Kidney capillary endothelial cell (primary cell): ENCODE results near the gene FFAR4.
"Not testable (repeated sequence)": the region's sequence is repeated elsewhere in the genome, so short reads cannot be mapped to it uniquely, and the experiment has no call there.

Experiments used
- DNase-seq: peaks from one replicate; pipeline ENCODE4 v3.0.0-alpha.2; 2018; ENCODE audit warnings: low spot score

The FFAR4 gene

GRCh38 chr10:93566435-93567276 is at the start of gene FFAR4:
TSS of gene FFAR4 (plus strand) at chr10:93566665. CDS start at chr10:93566721, 56 bp downstream.
- DNase-seq: no peak

DNA sequence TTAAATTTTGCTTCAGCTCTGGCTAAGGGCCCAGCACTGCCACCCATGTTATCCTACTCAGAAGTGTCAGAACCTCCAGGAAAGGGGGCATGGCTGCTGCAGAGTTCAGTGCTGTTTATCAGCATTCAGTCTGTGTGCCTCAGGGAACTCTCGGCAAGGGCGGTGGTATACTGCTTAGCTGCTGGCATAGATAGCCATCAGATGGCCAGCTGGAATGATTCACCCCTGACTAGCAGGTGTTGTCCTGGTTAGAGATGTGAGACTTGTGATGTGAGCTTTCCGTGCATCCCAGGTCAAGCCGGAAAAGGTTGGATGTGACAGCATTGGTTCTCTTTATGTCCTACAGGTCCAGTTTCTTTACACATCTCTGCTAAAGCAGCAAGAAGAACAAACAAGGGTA is 47.9 kb upstream of the FFAR4 start:
- no peak for DNase-seq

DNA sequence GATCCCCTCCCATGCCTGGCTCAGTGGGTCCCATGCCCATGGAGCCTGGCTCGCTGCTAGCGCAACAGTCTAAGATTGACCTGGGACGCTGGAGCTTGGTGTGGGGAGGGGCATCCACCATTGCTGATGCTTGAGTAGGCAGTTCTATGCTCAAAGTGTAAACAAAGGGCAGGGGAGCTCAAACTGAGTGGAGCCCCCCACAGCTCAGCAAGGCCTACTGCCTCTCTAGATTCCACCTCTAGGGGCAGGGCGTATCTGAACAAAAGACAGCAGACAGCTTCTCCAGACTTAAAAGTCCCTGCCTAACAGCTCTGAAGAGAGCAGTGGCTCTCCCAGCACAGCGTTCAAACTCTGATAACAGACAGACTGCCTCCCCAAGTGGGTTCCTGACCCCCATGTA is 31.2 kb upstream of the FFAR4 start:
- no peak for DNase-seq

- not testable (repeated sequence) for DNase-seq
Observed at GRCh38 chr10:93540871-93541270, 25.6 kb upstream of the FFAR4 start.

DNA sequence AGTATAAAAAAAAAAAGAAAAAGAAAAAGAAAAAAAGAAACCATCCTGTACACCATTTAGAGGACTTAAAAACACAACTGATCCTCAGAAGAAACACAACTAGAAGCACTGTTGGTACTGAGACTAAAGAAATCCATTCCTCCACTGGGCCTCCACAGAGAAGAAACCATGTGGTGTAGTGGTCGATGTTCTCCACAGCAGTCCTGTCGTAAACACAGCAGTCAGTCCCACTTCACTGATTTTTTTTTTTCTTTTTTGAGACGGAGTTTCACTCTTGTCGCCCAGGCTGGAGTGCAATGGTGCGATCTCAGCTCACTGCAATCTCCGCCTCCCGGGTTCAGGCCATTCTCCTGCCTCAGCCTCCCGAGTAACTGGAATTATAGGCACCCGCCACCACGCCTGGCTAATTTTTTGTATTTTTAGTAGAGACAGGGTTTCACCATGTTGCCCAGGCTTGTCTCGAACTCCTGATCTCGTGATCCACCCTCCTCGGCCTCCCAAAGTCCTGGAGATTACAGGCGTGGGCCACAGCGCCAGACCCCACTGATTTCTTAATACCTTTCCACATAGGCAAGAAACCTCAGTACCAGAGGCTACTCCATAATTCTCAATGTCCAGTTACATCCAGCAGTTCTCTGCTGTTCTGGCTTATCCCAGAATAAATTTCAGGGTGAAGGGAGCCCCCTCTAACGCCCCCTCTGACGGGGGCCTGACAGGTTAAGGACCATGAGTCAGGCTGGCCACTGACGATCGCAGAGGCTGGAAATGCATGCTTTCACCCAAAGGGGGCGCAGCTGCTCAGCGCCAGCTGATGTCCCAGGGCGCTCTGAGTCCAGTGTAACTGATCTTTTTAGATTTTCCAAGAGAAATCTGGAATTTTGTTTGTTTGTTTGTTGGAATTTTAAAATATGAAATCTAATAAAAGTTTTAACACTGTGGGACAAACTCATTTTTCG is 24.8 kb upstream of the FFAR4 start:
- peak; percentile 48 for DNase-seq

GRCh38 chr10:93542358-93542791 is 24.1 kb upstream of the FFAR4 start:
- no peak for DNase-seq

DNA sequence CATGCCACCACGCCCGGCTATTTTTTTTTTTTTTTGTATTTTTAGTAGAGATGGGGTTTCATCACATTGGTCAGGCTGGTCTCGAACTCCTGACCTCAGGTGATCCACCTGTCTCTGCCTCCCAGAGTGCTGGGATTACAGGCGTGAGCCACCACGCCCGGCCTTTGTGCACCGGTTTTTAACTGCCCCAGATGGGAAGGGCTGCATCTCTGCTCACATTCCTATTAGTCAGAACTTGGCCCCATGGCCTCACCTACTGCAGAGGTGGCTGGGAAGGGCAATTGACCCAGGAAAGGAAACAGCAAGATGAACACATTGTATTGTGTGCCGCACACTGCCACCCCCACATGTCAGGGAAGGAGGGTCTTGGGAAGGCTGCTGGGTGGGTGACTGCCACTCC is 19.5 kb upstream of the FFAR4 start:
- not testable (repeated sequence) for DNase-seq

GRCh38 chr10:93547522-93547921 is 18.9 kb upstream of the FFAR4 start:
- no peak for DNase-seq

DNA sequence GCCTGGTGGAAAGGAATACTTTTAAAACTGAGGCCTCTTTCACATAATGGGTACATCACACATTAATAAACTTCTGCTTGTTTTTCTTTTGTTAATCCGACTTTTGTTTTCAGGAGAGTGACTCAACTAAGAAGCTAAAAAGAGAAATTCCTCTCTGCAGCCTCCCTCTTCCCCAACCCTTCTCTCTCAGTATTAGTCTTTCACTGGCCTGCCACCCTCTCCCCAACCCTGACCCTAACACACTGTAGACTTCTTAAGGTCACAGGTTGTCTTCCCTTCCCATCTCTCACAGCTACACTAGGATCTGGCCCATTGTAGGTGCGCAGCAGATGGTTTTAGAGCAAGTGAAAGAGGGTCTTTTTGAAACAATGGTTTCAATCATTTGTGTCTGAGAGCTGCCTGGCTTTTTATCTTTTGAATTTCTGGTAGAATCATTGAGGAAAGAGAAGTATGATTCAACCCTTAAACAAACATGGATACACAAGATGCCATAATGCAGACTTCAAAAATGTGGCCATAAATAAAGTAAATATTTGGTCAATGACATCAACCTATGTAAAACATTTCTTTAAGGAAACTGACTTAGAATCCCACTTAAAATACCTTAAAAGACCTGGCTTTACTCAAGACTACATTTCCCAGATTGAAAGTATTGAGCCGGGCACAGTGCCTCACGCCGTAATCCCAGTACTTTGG is 17.9 kb upstream of the FFAR4 start:
- DNase-seq: no peak

DNA sequence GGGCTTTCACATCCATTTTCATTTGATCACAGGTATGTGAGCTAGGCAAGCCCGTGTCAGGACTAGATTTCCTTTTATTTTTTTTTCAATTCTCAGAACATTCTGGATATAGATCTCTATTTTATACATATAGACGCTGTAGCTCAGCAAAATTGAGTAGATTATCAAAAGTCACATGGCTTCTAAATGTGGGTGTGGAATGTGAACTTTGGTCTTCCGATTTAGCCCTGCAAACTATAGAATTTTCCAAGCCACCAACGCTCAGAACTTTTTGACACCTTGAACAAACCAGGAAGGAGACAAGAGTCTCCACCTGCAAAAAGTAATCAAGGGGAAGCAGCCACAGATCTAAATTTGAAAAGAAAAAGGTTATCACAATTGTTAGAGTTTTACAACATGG is 15.9 kb upstream of the FFAR4 start:
- no peak for DNase-seq

- no peak for DNase-seq
Observed at GRCh38 chr10:93552780-93553179, 13.7 kb upstream of the FFAR4 start.

DNA sequence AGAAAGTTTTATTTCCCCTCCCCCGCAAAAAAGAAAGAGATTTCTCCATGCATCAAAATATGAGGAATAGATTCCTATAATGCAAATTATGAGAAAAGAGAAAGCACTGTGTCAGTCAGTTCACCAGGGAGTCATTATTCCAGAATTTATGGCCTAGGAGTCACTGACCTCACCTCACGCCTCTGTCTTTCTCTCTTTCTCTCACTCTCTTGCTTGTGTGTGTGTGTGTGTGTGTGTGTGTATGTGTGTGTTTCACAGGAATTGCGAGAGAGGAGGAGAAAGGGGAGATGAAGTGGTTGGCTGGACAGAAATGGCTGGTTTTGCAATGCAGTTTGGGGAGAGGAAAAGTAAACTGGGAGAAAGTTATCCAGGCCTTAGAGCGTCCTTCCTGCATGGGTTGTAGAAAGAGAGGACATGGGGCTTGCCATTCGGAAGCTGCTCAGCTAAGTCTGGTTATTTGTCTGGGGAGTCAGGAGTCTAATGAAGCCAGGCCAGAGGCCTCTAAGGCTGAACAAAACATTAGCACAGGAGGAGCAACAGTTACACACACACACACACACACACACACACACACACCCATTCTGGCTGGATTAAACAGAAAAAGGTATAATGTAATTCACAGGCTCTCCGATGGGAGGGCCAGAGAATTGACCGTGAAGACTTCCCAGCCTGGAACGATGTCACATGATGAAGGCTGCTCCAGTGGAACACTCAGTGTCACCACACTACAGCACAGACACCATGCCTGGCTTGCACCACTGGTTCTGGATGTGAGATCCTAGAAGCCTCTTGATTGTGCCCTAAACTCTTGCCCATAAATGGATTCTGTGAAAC is 12.8 kb upstream of the FFAR4 start:
- DNase-seq: no peak

GRCh38 chr10:93554316-93554663 is 12.2 kb upstream of the FFAR4 start:
- no peak for DNase-seq

- peak; percentile 61 for DNase-seq
Observed at GRCh38 chr10:93554760-93555432, 11.6 kb upstream of the FFAR4 start.

DNA sequence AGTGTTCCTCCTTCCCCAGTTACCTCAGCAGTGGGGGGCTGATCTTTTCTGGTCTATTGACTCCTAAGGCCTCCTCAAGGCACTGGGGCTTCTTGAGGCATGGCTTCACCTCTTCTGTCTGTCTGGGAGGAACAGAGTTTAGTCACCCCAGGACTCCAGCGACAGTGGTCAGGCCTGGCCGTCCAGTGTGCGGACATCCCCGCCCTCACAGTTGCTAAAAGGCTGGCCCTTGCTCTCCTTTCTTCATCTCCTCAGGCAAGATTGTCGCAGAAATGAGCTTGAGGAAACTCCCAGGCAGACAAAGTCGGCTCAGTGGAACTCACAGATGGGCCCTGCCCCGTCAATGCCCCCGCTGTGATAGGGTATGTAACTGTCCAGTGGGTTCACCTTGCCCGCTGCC is 7.0 kb upstream of the FFAR4 start:
- no peak for DNase-seq

- no peak for DNase-seq
Observed at GRCh38 chr10:93560541-93560940, 5.9 kb upstream of the FFAR4 start.

DNA sequence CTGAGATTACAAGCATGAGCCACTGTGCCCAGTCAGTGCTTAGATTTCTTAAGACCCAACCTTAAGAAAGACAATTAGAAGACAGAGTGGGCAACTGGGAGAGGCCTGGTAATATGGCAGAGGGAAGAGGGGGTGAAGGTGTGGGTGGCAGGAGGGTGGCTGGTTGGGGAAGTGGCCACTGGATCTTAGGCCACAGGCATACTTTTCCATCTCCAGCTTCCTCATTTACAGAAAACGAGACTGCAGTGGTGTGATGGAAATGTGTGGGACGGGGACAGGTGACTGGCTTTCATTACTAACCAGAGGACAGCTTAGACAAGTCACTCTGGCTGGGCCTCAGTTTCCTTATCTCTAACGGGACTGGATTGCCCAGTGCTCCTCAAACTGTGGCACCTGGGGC is 1.0 kb upstream of the FFAR4 start:
- no peak for DNase-seq

DNA sequence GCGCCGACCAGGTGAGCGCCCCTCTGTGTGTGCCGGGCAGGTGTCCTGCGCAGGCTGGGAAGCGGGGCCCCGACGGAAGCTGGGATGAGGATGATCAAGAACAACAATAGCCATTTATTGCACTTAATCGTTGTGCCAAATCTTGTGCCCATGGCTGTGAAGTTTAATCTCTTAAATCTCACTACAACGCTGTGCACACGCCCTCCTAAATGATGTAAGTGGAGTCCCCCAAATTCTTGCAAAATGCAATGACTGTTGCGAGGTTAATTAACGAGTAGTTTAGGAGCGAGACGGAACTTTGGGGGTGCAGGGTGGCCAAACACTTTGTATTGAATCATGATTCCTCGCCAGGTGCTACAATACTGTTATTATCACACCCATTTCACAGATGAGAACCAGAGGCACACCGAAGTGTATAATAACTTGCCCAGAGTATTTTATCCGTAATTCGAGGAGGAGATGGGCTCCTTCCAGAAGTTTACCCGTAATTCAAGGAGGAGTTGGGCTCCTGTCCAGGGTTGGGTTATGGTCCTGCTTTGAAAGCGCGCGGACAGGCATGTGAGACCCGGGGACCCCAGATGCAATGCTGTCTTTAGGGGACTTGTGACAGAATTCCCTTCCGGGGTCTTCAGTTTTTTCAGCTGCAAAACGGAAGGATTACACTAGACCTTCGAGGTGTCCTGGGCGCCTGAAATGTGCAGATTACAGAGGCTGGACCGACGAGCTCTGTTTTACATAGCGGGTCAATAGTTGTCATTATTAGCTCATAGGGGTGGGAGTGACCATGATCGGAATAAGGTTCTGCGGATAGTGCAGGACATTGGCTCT is 1.0 kb downstream of the FFAR4 start:
- DNase-seq: no peak

- no peak for DNase-seq
Observed at GRCh38 chr10:93568105-93568390, 1.6 kb downstream of the FFAR4 start.

DNA sequence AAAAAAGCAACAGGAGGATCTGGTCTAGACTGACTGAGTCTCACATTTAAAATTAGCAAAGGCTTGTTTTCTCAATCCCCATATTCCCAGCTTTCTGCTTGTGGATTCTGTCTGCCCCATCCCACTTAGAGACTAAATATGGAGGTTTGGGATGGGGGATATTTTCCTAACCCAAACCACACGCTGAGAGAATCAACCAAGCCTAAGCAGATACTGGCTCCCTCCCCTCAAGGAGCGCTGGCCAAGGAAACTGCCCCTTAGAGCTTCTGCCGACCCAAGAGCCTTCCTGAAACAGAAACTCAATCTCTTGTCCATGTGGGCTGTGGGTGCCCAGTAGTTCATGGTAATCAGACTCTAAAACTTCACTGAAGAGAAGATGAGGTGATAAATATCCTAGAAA is 3.9 kb downstream of the FFAR4 start:
- no peak for DNase-seq
